Kidney capillary endothelial cell (primary cell): ENCODE measurements around the gene SH3RF3.

Source experiments
- DNase-seq: peaks from one replicate; pipeline ENCODE4 v3.0.0-alpha.2; 2018; ENCODE audit warnings: low spot score

SH3RF3 gene

GRCh38 chr2:109376115-109376514, 247.1 kb downstream of the SH3RF3 start:
- DNase-seq: no peak

- no peak for DNase-seq
Measured at GRCh38 chr2:109376796-109377495, 247.9 kb downstream of the SH3RF3 start.

- no peak for DNase-seq
Measured at GRCh38 chr2:109377976-109378375, 249.0 kb downstream of the SH3RF3 start.

GRCh38 chr2:109378682-109379081, 249.7 kb downstream of the SH3RF3 start:
- no peak for DNase-seq

GRCh38 chr2:109379507-109379906, 250.5 kb downstream of the SH3RF3 start:
- DNase-seq: no peak

GRCh38 chr2:109380502-109381326, 251.7 kb downstream of the SH3RF3 start:
- peak; percentile 58 for DNase-seq

- no peak for DNase-seq
Measured at GRCh38 chr2:109381327-109381820, 252.4 kb downstream of the SH3RF3 start.

- no peak for DNase-seq
Measured at GRCh38 chr2:109382226-109382895, 253.4 kb downstream of the SH3RF3 start.

- peak; percentile 17 for DNase-seq
Measured at GRCh38 chr2:109382951-109383350, 253.9 kb downstream of the SH3RF3 start.

GRCh38 chr2:109383505-109384307, 254.7 kb downstream of the SH3RF3 start:
- DNase-seq: no peak

GRCh38 chr2:109384308-109385271, 255.6 kb downstream of the SH3RF3 start:
- no peak for DNase-seq

GRCh38 chr2:109385506-109385905, 256.5 kb downstream of the SH3RF3 start:
- no peak for DNase-seq

GRCh38 chr2:109386004-109386695, 257.1 kb downstream of the SH3RF3 start:
- no peak for DNase-seq

- no peak for DNase-seq
Measured at GRCh38 chr2:109387221-109387735, 258.3 kb downstream of the SH3RF3 start.

GRCh38 chr2:109387778-109388469, 258.9 kb downstream of the SH3RF3 start:
- DNase-seq: no peak

- no peak for DNase-seq
Measured at GRCh38 chr2:109391243-109391642, 262.2 kb downstream of the SH3RF3 start.

- no peak for DNase-seq
Measured at GRCh38 chr2:109392140-109392539, 263.1 kb downstream of the SH3RF3 start.

- no peak for DNase-seq
Measured at GRCh38 chr2:109392816-109393661, 264.0 kb downstream of the SH3RF3 start.
